IMR-90 (cell line): ENCODE measurements around the gene ROBO1. TPM values are rescaled to one million over a fixed set of nuclear protein-coding genes. Genes with fewer than 3 reads are reported as not detected.

Experiments used
- ATAC-seq: fragments of 200-7000 bp; cut with Tn5 transposase; 2 replicates; pipeline ENCODE4 v1.9.1; 2020; ENCODE audit warnings: low read depth, mild to moderate bottlenecking, moderate library complexity
- BruUV-seq: library from RNA; stranded (reverse); fragments of 400-500 nt; replicated peaks from 2 replicates; lab custom pipeline; 2021; lab: Mats Ljungman, UMichigan
- CTCF ChIA-PET: fragments of 300-600 bp; formaldehyde crosslinking; extraction: SDS; loops from one replicate; lab custom pipeline; 2021; ENCODE audit warnings: antibody characterized with exemption; lab: Yijun Ruan, JAX
- POLR2A ChIA-PET: fragments of 300-600 bp; sonication (Branson Sonifier 250); formaldehyde crosslinking; loops from one replicate; lab custom pipeline; 2022; ENCODE audit warnings: antibody characterized with exemption; ENCODE audit not compliant: unreplicated experiment; lab: Charles Lee
- DNase-seq: peaks from one replicate; pipeline ENCODE4 v3.0.0; 2013
- H2AFZ ChIP-seq: replicated peaks from 2 replicates; pipeline ENCODE3; 2013; ENCODE audit warnings: low read length, mild to moderate bottlenecking; ENCODE audit not compliant: poor library complexity
- H2AK5ac ChIP-seq: 2 replicates; pipeline ENCODE4 v1.6.1; 2013; ENCODE audit warnings: low read depth, low read length, inconsistent platforms
- H2AK9ac ChIP-seq: replicated peaks from 2 replicates; pipeline ENCODE3; 2013; ENCODE audit warnings: mild to moderate bottlenecking, low read depth, low read length, moderate library complexity; ENCODE audit not compliant: poor library complexity
- H2BK120ac ChIP-seq: 2 replicates; pipeline ENCODE4 v1.6.1; 2013; ENCODE audit warnings: low read depth, low read length, inconsistent platforms
- H2BK15ac ChIP-seq: 3 replicates; pipeline ENCODE4 v1.6.1; 2013; ENCODE audit warnings: low read depth, low read length, inconsistent platforms
- H2BK20ac ChIP-seq: 2 replicates; pipeline ENCODE4 v1.6.1; 2013; ENCODE audit warnings: low read depth, mild to moderate bottlenecking, inconsistent platforms, low read length, moderate library complexity
- H2BK5ac ChIP-seq: 2 replicates; pipeline ENCODE4 v1.6.1; 2013; ENCODE audit warnings: mild to moderate bottlenecking, low read depth, low read length, inconsistent platforms; ENCODE audit not compliant: poor library complexity, severe bottlenecking
- H3K14ac ChIP-seq: replicated peaks from 2 replicates; pipeline ENCODE4 v1.6.1; 2013; ENCODE audit warnings: low read depth, low read length, inconsistent platforms
- H3K18ac ChIP-seq: 2 replicates; pipeline ENCODE4 v1.6.1; 2013; ENCODE audit warnings: low read depth, low read length, control low read depth
- H3K23ac ChIP-seq: 2 replicates; pipeline ENCODE4 v1.6.1; 2013; ENCODE audit warnings: low read depth, low read length, inconsistent platforms
- H3K27ac ChIP-seq: 2 replicates; pipeline ENCODE4 v1.5.1; 2013; ENCODE audit warnings: mild to moderate bottlenecking, control low read depth, low read length; ENCODE audit not compliant: insufficient read depth
- H3K27me3 ChIP-seq: 2 replicates; pipeline ENCODE4 v1.6.1; 2013; ENCODE audit warnings: low read length; ENCODE audit not compliant: control insufficient read depth, insufficient read depth
- H3K36me3 ChIP-seq: 2 replicates; pipeline ENCODE4 v1.6.1; 2013; ENCODE audit warnings: low read length, mixed read lengths; ENCODE audit not compliant: control insufficient read depth, insufficient read depth
- H3K4ac ChIP-seq: 2 replicates; pipeline ENCODE4 v1.6.1; 2013; ENCODE audit warnings: low read depth, low read length, inconsistent platforms
- H3K4me1 ChIP-seq: 2 replicates; pipeline ENCODE4 v1.6.1; 2013; ENCODE audit warnings: low read length, mixed read lengths; ENCODE audit not compliant: control insufficient read depth, insufficient read depth
- H3K4me2 ChIP-seq: 2 replicates; pipeline ENCODE4 v1.6.1; 2013; ENCODE audit warnings: low read depth, mild to moderate bottlenecking, control low read depth, low read length, moderate library complexity
- H3K4me3 ChIP-seq: 2 replicates; pipeline ENCODE4 v1.5.1; 2013; ENCODE audit warnings: low read depth, mild to moderate bottlenecking, control low read depth, low read length, moderate library complexity; ENCODE audit not compliant: insufficient read depth
- H3K56ac ChIP-seq: 2 replicates; pipeline ENCODE4 v1.6.1; 2013; ENCODE audit warnings: low read length, inconsistent platforms; ENCODE audit not compliant: insufficient read depth; ENCODE audit errors: extremely low read depth
- H3K79me1 ChIP-seq, 2 experiments: 2 replicates each; pipeline ENCODE4 v1.6.1; 2013; ENCODE audit warnings: low read length in 2 of 2, inconsistent platforms in 1 of 2, low read depth in 1 of 2
- H3K9ac ChIP-seq: 2 replicates; pipeline ENCODE4 v1.6.1; 2013; ENCODE audit warnings: low read depth, low read length, control low read depth
- H3K9me1 ChIP-seq: 2 replicates; pipeline ENCODE4 v1.6.1; 2013; ENCODE audit warnings: low read length, inconsistent platforms; ENCODE audit not compliant: insufficient read depth
- H3K9me3 ChIP-seq: 2 replicates; pipeline ENCODE4 v1.6.1; 2013; ENCODE audit warnings: low read length; ENCODE audit not compliant: control insufficient read depth, insufficient read depth
- H4K20me1 ChIP-seq: 2 replicates; pipeline ENCODE4 v1.6.1; 2013; ENCODE audit warnings: low read length, inconsistent platforms; ENCODE audit not compliant: insufficient read depth
- H4K5ac ChIP-seq: 2 replicates; pipeline ENCODE4 v1.6.1; 2013; ENCODE audit warnings: mild to moderate bottlenecking, low read depth, low read length, control low read depth
- H4K8ac ChIP-seq, 2 experiments: 2 replicates each; pipeline ENCODE4 v1.6.1; 2013; ENCODE audit warnings: low read depth in 2 of 2, low read length in 2 of 2, control low read depth in 1 of 2, inconsistent platforms in 1 of 2
- H4K91ac ChIP-seq: 2 replicates; pipeline ENCODE4 v1.6.1; 2013; ENCODE audit warnings: low read depth, low read length, inconsistent platforms; ENCODE audit not compliant: insufficient read depth
- MAFK ChIP-seq: IDR thresholded peaks from 2 replicates; pipeline ENCODE4 v1.6.1; 2012; ENCODE audit warnings: low read depth, low read length, improper control_type of control experiment
- WGBS, 2 experiments: methylation state at CpG; one replicate each; pipeline versions ENCODE4 v1.1.5 to v1.1.7; 2013; ENCODE audit warnings: missing lambda C conversion rate in 2 of 2; ENCODE audit not compliant: insufficient read length in 1 of 2; ENCODE audit errors: extremely low coverage in 2 of 2; 5-methylcytosine and 5-hydroxymethylcytosine counted together
- dilution Hi-C: fragments of 300-500 bp; cut with HindIII; formaldehyde crosslinking; loops from one replicate; pipeline ENCODE4 v1.14.3; 2018; ENCODE audit warnings: low sequenced_read_pairs; ENCODE audit not compliant: unreplicated experiment
- in situ Hi-C: fragments of 300-500 bp; cut with MboI; formaldehyde crosslinking; loops from 3 replicates; pipeline ENCODE4 v1.14.3; 2019; ENCODE audit warnings: low sequenced_read_pairs, inconsistent platforms, mixed read lengths
- intact Hi-C: fragments of 100-400 bp; cut with micrococcal nuclease; formaldehyde crosslinking; loops from 2 replicates; pipeline ENCODE4 v1.10.0; 2022
- polyA plus RNA-seq, 3 experiments: library from polyadenylated mRNA; depleted of rRNA; stranded (reverse); fragments of >200 nt; gene quantifications; 2 replicates each; pipeline ENCODE4 v1.2.3, GENCODE V29; 2012; ENCODE audit warnings: low replicate concordance in 1 of 3
- total RNA-seq: library from RNA; depleted of rRNA; stranded (reverse); fragments of >200 nt; gene quantifications from 2 replicates; pipeline ENCODE4 v1.2.3, GENCODE V29; 2012

The ROBO1 gene
- total and polyA plus RNA-seq, 2 of the 4 experiments (the other 2 are of a cell fraction) = 24.1 to 53.9 TPM

GRCh38 chr3:78830470-78830869, 937.3 kb downstream of the ROBO1 start:
- Histone ChIP-seq H3K18ac (no peak overlapping the region), H2BK20ac (no peak overlapping the region), H3K27ac (no peak overlapping the region), H2AFZ (no peak overlapping the region), H2BK5ac (no peak overlapping the region), H3K9me3 (no peaks in the 10 kb centered on the region), H2AK9ac (no peak overlapping the region), H3K79me1 (peaks cover 0 to 2% of the 10 kb centered on the region in 2 experiments; a peak in 2 of 4 replicates), H4K91ac (no peak overlapping the region), H3K9ac (no peak overlapping the region), H3K23ac (no peak overlapping the region), H2AK5ac (no peak overlapping the region), H2BK15ac (no peak overlapping the region), H3K14ac (no peak overlapping the region), H4K8ac (no peak overlapping the region), H3K4ac (no peak overlapping the region), H3K9me1 (no peaks in the 10 kb centered on the region), H3K36me3 (no peaks in the 10 kb centered on the region), H3K27me3 (no peaks in the 10 kb centered on the region), H3K4me2 (no peak overlapping the region), H4K5ac (no peak overlapping the region), H3K56ac (no peak overlapping the region), H3K4me3 (no peak overlapping the region), H3K4me1 (no peaks in the 10 kb centered on the region), H2BK120ac (no peak overlapping the region), H4K20me1 (no peaks in the 10 kb centered on the region)
- no CpG with 5 or more reads among the region's 5 CpGs for WGBS, 2 experiments
- dilution Hi-C loops (no loop called here), intact Hi-C loops (no loop called here), in situ Hi-C loops (no loop called here)
- BruUV-seq = no TSS peak
- DNase-seq (no peak), ATAC-seq (no peak)
- ChIA-PET POLR2A (no interaction called here), CTCF (no interaction called here)
- no peak for TF ChIP-seq MAFK
